ENCODE data around the gene PON2.

GRCh38 chr7:95412075-95412474 is 22.8 kb downstream of the PON2 start:
- TF ChIP-seq CTCF (IDR thresholded peaks at IDR 0.05 in 8 of 11, conservative IDR thresholded peaks at IDR 0.05 in 3 of 11) (no peak), POLR2A (IDR thresholded peaks at IDR 0.05) (no peak)

Data from spleen (tissue), 7 donors.